Measurements from ENCODE around the gene RBM15B.
A peak's percentile ranks its signal among the peaks of the same experiment; 100 is the strongest.
"Not testable (repeated sequence)": the region's sequence is repeated elsewhere in the genome, so short reads cannot be mapped to it uniquely, and the experiment has no call there.

RBM15B gene, protein sequence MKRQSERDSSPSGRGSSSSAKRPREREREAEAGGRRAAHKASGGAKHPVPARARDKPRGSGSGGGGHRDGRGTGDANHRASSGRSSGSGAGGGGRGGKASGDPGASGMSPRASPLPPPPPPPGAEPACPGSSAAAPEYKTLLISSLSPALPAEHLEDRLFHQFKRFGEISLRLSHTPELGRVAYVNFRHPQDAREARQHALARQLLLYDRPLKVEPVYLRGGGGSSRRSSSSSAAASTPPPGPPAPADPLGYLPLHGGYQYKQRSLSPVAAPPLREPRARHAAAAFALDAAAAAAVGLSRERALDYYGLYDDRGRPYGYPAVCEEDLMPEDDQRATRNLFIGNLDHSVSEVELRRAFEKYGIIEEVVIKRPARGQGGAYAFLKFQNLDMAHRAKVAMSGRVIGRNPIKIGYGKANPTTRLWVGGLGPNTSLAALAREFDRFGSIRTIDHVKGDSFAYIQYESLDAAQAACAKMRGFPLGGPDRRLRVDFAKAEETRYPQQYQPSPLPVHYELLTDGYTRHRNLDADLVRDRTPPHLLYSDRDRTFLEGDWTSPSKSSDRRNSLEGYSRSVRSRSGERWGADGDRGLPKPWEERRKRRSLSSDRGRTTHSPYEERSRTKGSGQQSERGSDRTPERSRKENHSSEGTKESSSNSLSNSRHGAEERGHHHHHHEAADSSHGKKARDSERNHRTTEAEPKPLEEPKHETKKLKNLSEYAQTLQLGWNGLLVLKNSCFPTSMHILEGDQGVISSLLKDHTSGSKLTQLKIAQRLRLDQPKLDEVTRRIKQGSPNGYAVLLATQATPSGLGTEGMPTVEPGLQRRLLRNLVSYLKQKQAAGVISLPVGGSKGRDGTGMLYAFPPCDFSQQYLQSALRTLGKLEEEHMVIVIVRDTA

GRCh38 chr3:51391075-51391565 is at the start of gene RBM15B:
Gene RBM15B (plus strand): TSS chr3:51391285. CDS start chr3:51391400, 115 bp downstream.
- peak; percentile 95 to 96 (median 95) for DNase-seq (ENCODE audit: low read depth in 3 of 3)

DNA sequence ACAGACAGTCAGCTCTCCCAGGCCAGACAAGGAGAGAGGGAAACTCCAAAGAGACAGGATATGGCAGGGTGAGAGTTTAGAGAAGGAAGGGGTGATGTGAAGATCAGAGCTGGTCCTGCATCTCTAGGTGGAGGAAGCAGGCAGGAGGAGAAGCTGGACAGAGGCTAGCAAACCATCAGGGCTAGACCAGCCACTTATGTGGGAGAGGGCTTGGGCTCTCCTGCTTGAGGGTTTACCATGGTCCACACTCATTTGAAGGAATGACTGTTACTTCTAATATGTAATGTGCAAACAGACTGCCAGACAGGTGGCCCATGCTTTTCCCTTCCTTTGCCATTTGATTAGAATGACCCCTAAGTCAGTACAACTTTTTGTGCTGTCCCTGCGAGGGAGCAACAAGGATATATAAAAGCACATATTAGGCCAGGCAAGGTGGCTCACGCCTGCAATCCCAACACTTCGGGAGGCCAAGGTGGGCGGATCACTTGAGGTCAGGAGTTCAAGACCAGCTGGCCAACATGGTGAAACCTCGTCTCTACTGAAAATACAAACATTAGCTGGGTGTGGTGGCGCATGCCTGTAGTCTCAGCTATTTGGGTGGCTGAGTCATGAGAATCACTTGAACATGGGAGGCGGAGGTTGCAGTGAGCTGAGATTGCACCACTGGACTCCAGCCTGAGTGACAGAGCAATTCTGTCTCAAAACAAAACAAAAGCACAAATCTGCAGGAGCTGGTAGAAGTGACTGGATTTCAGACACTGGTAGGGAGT is 47.0 kb upstream of the RBM15B start:
- DNase-seq (ENCODE audit: low read depth in 3 of 3) = no peak

DNA sequence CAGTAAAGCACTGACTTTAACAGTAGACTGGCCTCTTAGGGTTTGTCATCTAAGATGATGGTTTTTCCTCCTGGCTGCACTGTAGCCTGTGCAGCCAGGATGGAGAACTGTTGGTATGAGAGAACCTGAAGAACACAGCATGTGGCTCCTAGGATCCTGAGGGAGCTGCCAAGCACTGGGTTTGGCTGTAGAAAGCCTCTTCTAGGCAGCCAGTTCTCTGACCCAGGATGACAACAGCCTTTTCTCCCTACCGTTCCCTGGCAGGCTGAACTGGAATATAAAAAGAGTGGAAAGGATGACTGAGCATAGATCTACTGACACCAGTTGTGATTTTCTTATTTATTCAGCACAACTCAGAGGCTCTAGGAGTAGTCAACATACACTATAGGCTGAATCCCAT is 40.3 kb upstream of the RBM15B start:
- DNase-seq (ENCODE audit: low read depth in 3 of 3) = no peak

- no peak for DNase-seq (ENCODE audit: low read depth in 3 of 3)
Observed at GRCh38 chr3:51353131-51353530, 38.0 kb upstream of the RBM15B start.

DNA sequence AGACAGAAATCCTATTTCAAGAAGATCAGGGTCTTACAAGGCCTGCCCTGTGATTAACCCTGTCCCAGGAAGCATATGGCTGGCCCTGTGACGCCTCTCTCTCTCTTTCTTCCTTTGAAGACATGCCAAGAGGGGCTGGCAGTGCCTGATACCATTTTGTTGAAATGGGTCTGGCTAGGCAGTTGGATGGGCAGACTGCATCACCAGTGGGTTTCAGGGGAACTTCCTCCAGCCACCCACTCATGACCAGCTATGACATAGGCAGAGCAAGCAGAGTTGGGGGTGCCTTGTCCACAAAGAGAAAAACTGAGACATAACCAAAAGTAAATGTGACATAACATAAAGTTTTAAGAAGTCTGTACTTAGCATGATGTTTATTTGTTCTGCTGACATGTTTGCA is 37.4 kb upstream of the RBM15B start:
- DNase-seq (ENCODE audit: low read depth in 3 of 3) = no peak

DNA sequence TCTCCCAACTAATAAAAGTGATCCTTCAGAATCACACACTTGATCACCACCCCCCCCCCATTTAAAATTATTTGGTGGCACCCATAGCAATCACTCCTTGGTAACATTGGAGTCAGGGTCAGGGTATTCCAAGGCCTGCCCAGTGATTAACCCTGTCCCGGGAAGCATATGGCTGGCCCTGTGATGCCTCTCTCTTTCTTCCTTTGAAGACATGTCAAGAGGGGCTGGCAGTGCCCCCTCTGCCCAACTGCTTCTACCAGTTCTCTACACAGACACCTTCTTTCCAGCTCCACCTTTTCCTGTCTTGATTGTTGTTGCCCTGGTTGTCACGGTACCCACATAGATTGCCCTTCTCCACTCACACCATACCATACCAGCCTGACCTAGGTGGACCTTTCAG is 36.9 kb upstream of the RBM15B start:
- no peak for DNase-seq (ENCODE audit: low read depth in 3 of 3)

- DNase-seq (ENCODE audit: low read depth in 3 of 3) = no peak
Observed at GRCh38 chr3:51354731-51355615, 36.1 kb upstream of the RBM15B start.

DNA sequence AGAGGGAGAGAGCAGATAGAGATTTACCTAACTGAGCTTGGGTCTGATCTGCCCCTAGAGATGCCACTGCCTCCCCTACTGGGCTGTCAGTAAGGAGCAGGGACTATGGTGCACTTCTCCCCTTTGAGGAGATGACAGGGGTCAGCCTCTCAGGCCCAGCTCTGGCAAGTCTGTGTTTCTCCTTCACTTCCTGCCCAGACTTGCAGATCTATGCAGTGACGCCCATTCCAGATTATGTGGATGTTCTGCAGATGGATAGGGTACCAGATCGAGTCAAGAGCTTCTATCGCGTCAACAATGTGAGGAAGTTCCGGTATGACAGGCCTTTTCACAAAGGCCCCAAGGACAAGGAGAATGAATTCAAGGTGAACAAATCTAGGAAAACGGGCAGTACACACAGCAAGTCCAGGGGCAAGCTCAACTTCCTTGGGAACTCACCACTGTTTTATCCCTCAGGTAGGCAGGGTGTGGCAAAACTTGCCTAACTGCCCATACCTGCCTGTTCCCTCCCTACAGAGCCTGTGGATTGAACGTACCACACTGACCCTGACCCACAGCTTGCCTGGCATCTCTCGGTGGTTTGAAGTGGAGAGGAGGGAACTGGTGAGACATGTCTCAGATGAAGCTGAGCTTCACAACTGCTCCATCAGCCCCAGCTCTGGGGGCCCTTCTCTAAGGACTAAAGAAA is 35.0 kb upstream of the RBM15B start:
- DNase-seq (ENCODE audit: low read depth in 3 of 3) = no peak

GRCh38 chr3:51357856-51358255 is 33.2 kb upstream of the RBM15B start:
- no peak for DNase-seq (ENCODE audit: low read depth in 3 of 3)

DNA sequence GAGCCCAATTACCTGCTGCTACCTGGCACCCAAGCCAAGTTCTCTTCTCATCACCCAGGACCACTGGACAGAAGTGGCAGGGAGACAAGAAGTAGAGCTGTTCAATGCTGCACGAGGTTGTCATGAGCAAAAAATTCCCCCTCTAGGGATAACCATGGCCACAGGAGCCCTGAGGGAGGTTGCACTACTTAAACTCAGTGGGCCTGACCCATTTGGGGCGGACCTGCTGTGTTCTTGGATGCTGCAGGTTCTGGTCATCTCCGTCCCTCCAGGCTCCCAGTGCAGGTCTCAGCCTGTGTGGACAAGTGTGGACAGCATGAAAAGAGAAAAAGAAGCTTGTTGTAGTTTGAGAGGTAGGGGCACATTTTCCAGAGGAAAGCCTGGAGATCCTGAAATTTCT is 32.1 kb upstream of the RBM15B start:
- no peak for DNase-seq (ENCODE audit: low read depth in 3 of 3)

- no peak for DNase-seq (ENCODE audit: low read depth in 3 of 3)
Observed at GRCh38 chr3:51360806-51361205, 30.3 kb upstream of the RBM15B start.

- no peak for DNase-seq (ENCODE audit: low read depth in 3 of 3)
Observed at GRCh38 chr3:51361746-51362145, 29.3 kb upstream of the RBM15B start.

DNA sequence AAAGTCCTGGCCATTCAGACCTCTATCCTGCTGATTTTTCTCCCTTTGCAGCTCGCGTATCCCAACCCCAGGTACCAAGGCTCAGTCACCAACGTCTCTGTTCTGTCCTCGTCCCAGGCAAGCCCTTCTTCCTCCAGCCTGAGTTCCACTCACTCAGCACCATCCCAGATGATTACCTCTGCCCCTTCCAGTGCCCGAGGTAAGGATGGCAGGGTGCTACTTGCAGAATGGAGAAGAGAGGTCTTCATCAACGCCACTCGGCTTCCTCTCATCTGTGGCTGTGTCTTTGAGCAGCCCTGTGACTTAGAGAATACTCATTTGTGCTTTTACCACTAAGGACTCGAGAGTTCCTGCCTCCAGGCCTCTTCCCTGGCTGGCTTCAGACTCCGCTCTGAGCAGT is 28.6 kb upstream of the RBM15B start:
- no peak for DNase-seq (ENCODE audit: low read depth in 3 of 3)

DNA sequence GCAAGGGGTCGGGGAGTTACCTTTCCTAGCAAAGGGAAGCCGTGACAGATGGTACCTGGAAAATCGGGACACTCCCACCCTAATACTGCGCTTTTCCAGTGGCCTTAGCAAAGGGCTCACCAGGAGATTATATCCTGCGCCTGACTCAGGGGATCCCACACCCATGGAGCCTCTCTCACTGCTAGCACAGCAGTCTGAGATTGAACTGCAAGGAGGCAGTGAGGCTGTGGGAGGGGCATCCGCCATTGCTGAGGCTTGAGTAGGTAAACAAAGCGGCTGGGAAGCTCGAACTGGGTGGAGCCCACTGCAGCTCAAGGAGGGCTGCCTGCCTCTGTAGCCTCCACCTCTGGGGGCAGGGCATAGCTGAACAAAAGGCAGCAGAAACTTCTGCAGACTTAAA is 22.8 kb upstream of the RBM15B start:
- DNase-seq (ENCODE audit: low read depth in 3 of 3) = not testable (repeated sequence)

- peak in 1 of 3 experiments; percentile 29 for DNase-seq (ENCODE audit: low read depth in 3 of 3)
Observed at GRCh38 chr3:51371943-51372557, 19.0 kb upstream of the RBM15B start.

GRCh38 chr3:51373658-51374421 is 17.2 kb upstream of the RBM15B start:
- DNase-seq (ENCODE audit: low read depth in 3 of 3) = no peak

DNA sequence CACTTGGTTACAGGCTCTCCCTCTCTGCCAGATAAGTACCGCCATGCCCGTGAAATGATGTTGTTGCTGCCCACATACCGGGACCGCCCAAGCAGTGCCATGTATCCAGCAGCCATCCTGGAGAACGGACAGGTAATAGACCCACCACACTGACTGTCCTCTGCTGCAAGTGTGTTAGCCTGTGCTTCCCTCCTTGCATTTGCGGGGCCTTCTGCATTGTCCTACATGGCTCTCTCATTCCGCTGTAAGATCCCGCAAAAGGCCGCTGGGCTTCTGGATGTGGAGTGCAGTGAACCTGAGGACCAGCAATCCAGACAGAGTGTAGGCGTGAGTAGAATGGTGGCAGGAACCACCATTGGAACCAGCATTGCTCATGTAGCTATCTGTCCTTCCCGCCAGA is 16.6 kb upstream of the RBM15B start:
- DNase-seq (ENCODE audit: low read depth in 3 of 3) = no peak

DNA sequence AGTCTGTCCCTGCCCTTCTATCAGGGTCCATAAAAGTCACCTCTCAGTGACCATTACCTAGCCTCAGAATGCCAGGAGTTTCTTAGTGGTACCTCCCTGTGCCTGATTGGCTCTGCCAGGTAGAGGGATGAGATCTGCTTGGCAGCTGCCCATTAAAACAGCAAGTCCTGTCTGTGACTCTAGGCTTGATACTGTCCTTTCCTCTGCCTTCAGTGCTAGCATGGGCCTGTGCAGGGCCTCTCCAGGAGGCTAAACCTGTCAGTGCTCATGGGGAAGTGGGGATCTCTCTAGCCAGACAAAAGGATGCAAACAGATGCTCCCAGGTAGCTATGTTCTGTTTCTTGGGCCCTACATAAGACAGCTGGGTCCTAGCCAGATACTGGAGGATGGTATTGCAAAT is 15.9 kb upstream of the RBM15B start:
- DNase-seq (ENCODE audit: low read depth in 3 of 3) = no peak

GRCh38 chr3:51375571-51375970 is 15.5 kb upstream of the RBM15B start:
- DNase-seq (ENCODE audit: low read depth in 3 of 3) = no peak

All from stimulated activated CD4-positive, alpha-beta T cell treated with anti-CD3 and anti-CD28 coated beads, TNF-alpha, amount 100 ng/mL, for 24 hours (primary cell).